SK-N-SH (cell line): ENCODE results near the gene ERRFI1. TPM values are rescaled to one million over a fixed set of nuclear protein-coding genes. Genes with fewer than 3 reads are reported as not detected.
A peak's percentile ranks its signal among the peaks of the same experiment; 100 is the strongest.
"Not testable (repeated sequence)": the region's sequence is repeated elsewhere in the genome, so short reads cannot be mapped to it uniquely, and the experiment has no call there.

Experiments
- CTCF ChIA-PET: fragments of 300-600, 350-600 bp; formaldehyde crosslinking; extraction: SDS; loops from one replicate; lab custom pipeline; 2021; lab: Yijun Ruan, JAX
- POLR2A ChIA-PET: fragments of 350-600 bp; sonication (Branson Sonifier 250); formaldehyde crosslinking; extraction: SDS; loops from one replicate; lab custom pipeline; 2020; ENCODE audit warnings: antibody characterized with exemption, inconsistent platforms; lab: Yijun Ruan, JAX
- DNase-seq: peaks from one replicate; pipeline ENCODE4 v3.0.0; 2012
- H2AFZ ChIP-seq: fragments of 200-600 bp; sonication (generic); 2 replicates; pipeline ENCODE4 v1.8.1; 2016; ENCODE audit warnings: antibody characterized with exemption, mild to moderate bottlenecking, low read depth
- H3F3A ChIP-seq: fragments of 200-600 bp; sonication (generic); replicated peaks from 2 replicates; pipeline ENCODE3; 2016; ENCODE audit warnings: antibody characterized with exemption, mild to moderate bottlenecking; ENCODE audit not compliant: insufficient read depth
- H3K27ac ChIP-seq, 2 experiments: fragments of 200-500 bp in 1 of 2; fragments of 200-600 bp in 1 of 2; sonication (Bioruptor generic) in 1 of 2; sonication (generic), shearing (Covaris generic) in 1 of 2; 2 replicates each; pipeline versions ENCODE4 v1.5.1 to v1.6.1; 2014 to 2016; ENCODE audit warnings: low read depth in 2 of 2, inconsistent platforms in 1 of 2, low read length in 1 of 2, mild to moderate bottlenecking in 1 of 2, mixed read lengths in 1 of 2
- H3K27me3 ChIP-seq: fragments of 200-600 bp; sonication (generic), shearing (Covaris generic); 2 replicates; pipeline ENCODE4 v1.6.1; 2016; ENCODE audit warnings: mixed run types; ENCODE audit not compliant: insufficient read depth
- H3K36me3 ChIP-seq, 2 experiments: fragments of 200-500 bp in 1 of 2; fragments of 200-600 bp in 1 of 2; sonication (Bioruptor generic) in 1 of 2; sonication (generic) in 1 of 2; replicated peaks in 1 of 2; 2 replicates each; pipeline versions ENCODE3 to v1.5.1; 2014 to 2016; ENCODE audit warnings: low read length in 1 of 2, mild to moderate bottlenecking in 1 of 2; ENCODE audit not compliant: insufficient read depth in 2 of 2, control insufficient read depth in 1 of 2
- H3K4me1 ChIP-seq, 2 experiments: fragments of 200-500 bp in 1 of 2; fragments of 200-600 bp in 1 of 2; sonication (Bioruptor generic) in 1 of 2; sonication (generic), shearing (Covaris generic) in 1 of 2; 2 replicates each; pipeline versions ENCODE4 v1.5.1 to v1.6.1; 2014 to 2016; ENCODE audit warnings: low read depth in 1 of 2, low read length in 1 of 2, mixed run types in 1 of 2; ENCODE audit not compliant: insufficient read depth in 2 of 2, control insufficient read depth in 1 of 2
- H3K4me2 ChIP-seq: fragments of 200-600 bp; sonication (generic), shearing (Covaris generic); 2 replicates; pipeline ENCODE4 v1.6.1; 2017; ENCODE audit warnings: mixed run types
- H3K4me3 ChIP-seq, 2 experiments: fragments of 200-500 bp in 1 of 2; fragments of 200-600 bp in 1 of 2; sonication (Bioruptor generic) in 1 of 2; sonication (generic), shearing (Covaris generic) in 1 of 2; 2 replicates each; pipeline versions ENCODE4 v1.5.1 to v1.8.1; 2014 to 2016; ENCODE audit warnings: low read depth in 2 of 2, inconsistent platforms in 1 of 2, low read length in 1 of 2, mild to moderate bottlenecking in 1 of 2, mixed read lengths in 1 of 2, moderate library complexity in 1 of 2
- H3K79me2 ChIP-seq: fragments of 200-600 bp; sonication (generic); 2 replicates; pipeline ENCODE4 v1.8.1; 2017; ENCODE audit warnings: mild to moderate bottlenecking; ENCODE audit not compliant: insufficient read depth
- H3K9ac ChIP-seq: fragments of 200-600 bp; sonication (generic); 2 replicates; pipeline ENCODE4 v1.6.1; 2017; ENCODE audit warnings: mixed run types
- H3K9me2 ChIP-seq: fragments of 200-600 bp; sonication (generic); 2 replicates; pipeline ENCODE4 v1.6.1; 2017; ENCODE audit warnings: mixed run types
- H3K9me3 ChIP-seq: fragments of 200-600 bp; sonication (generic); 2 replicates; pipeline ENCODE4 v1.6.1; 2017; ENCODE audit warnings: mixed run types, mild to moderate bottlenecking, moderate library complexity
- H4K20me1 ChIP-seq: fragments of 200-600 bp; sonication (generic); 2 replicates; pipeline ENCODE4 v1.6.1; 2017; ENCODE audit warnings: mild to moderate bottlenecking, mixed run types; ENCODE audit not compliant: insufficient read depth
- ELF1 ChIP-seq: IDR thresholded peaks from 2 replicates; pipeline ENCODE4 v1.4.0; 2012
- FOSL2 ChIP-seq: IDR thresholded peaks from 2 replicates; pipeline ENCODE4 v1.4.0; 2012; ENCODE audit warnings: low read depth, mild to moderate bottlenecking, moderate library complexity, borderline replicate concordance
- FOXM1 ChIP-seq: IDR thresholded peaks from 2 replicates; pipeline ENCODE4 v1.4.0; 2012; ENCODE audit warnings: low read depth, mild to moderate bottlenecking
- JUND ChIP-seq: IDR thresholded peaks from 2 replicates; pipeline ENCODE4 v1.4.0; 2012
- MEF2A ChIP-seq: IDR thresholded peaks from 2 replicates; pipeline ENCODE4 v1.4.0; 2012; ENCODE audit warnings: low read depth, borderline replicate concordance
- NFIC ChIP-seq: IDR thresholded peaks from 2 replicates; pipeline ENCODE4 v1.4.0; 2012; ENCODE audit warnings: borderline replicate concordance
- POLR2AphosphoS5 ChIP-seq: IDR thresholded peaks from 2 replicates; pipeline ENCODE4 v1.6.1; 2012; ENCODE audit warnings: low read depth, low read length
- RAD21 ChIP-seq: IDR thresholded peaks from 2 replicates; pipeline ENCODE4 v1.6.1; 2012; ENCODE audit warnings: mild to moderate bottlenecking, low read length
- RXRA ChIP-seq: IDR thresholded peaks from 2 replicates; pipeline ENCODE4 v1.4.0; 2012; ENCODE audit warnings: low read depth, mild to moderate bottlenecking, borderline replicate concordance
- SIN3A ChIP-seq: IDR thresholded peaks from 2 replicates; pipeline ENCODE4 v1.6.1; 2012; ENCODE audit warnings: low read depth, mild to moderate bottlenecking, low read length, moderate library complexity, borderline replicate concordance
- TEAD4 ChIP-seq: IDR thresholded peaks from 2 replicates; pipeline ENCODE4 v1.4.0; 2012; ENCODE audit warnings: mild to moderate bottlenecking, borderline replicate concordance; ENCODE audit not compliant: insufficient read depth
- WGBS: methylation state at CpG from one replicate; pipeline ENCODE4 v1.1.6; 2017; ENCODE audit warnings: low lambda C conversion rate; 5-methylcytosine and 5-hydroxymethylcytosine counted together
- polyA plus RNA-seq, 3 experiments: library from polyadenylated mRNA; depleted of rRNA; stranded (reverse); fragments of >200 nt; gene quantifications; 2 replicates each; pipeline ENCODE4 v1.2.3, GENCODE V29; 2012
- TF ChIP-seq, protein P1 (sequence below): fragments of 150-350 bp; IDR thresholded peaks from 2 replicates; pipeline ENCODE4 v1.6.1; 2016; ENCODE audit warnings: mild to moderate bottlenecking, low read depth, low read length
- TF ChIP-seq, protein P2 (sequence below): IDR thresholded peaks from 2 replicates; pipeline ENCODE4 v1.4.0; 2012; ENCODE audit warnings: low read depth, borderline replicate concordance
- TF ChIP-seq, protein P3 (sequence below): IDR thresholded peaks from 2 replicates; pipeline ENCODE4 v1.4.0; 2012; ENCODE audit warnings: low read depth
- TF ChIP-seq, protein P4 (sequence below): fragments of 150-350 bp; IDR thresholded peaks from 2 replicates; pipeline ENCODE4 v1.6.1; 2017; ENCODE audit warnings: antibody characterized with exemption, low read length, low read depth, borderline replicate concordance
- TF ChIP-seq, protein P5 (sequence below): IDR thresholded peaks from 2 replicates; pipeline ENCODE4 v1.4.0; 2012; ENCODE audit warnings: low read depth, borderline replicate concordance

The ERRFI1 gene
- polyA plus RNA-seq, 1 of the 3 experiments (the other 2 are of a cell fraction) = 65.6 TPM

DNA sequence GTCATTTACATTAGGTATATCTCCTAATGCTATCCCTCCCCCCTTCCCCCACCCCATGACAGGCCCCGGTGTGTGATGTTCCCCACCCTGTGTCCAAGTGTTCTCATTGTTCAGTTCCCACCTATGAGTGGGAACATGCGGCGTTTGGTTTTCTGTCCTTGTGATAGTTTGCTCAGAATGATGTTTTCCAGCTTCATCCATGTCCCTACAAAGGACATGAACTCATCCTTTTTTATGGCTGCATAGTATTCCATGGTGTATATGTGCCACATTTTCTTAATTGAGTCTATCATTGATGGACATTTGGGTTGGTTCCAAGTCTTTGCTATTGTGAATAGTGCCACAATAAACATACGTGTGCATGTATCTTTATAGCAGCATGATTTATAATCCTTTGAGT, 23.1 kb upstream of the ERRFI1 start:
- H3K36me3 ChIP-seq, POLR2A ChIA-PET, H2AFZ ChIP-seq, H4K20me1 ChIP-seq, H3K27me3 ChIP-seq, H3K4me2 ChIP-seq, H3K9me3 ChIP-seq, H3K9me2 ChIP-seq, CTCF ChIA-PET, H3K79me2 ChIP-seq, H3K9ac ChIP-seq, DNase-seq, H3K4me3 ChIP-seq: not testable (repeated sequence)
- 95% methylated on average over 4 of the region's 4 CpGs for WGBS
- Histone ChIP-seq H3F3A (peaks cover 36% of the 10 kb centered on the region), H3K27ac (peak overlapping the region in 1 of 2 experiments; percentile 94; a peak in 1 of 4 replicates), H3K4me1 (peaks cover 5 to 30% of the 10 kb centered on the region in 2 experiments; a peak in 3 of 4 replicates)

DNA sequence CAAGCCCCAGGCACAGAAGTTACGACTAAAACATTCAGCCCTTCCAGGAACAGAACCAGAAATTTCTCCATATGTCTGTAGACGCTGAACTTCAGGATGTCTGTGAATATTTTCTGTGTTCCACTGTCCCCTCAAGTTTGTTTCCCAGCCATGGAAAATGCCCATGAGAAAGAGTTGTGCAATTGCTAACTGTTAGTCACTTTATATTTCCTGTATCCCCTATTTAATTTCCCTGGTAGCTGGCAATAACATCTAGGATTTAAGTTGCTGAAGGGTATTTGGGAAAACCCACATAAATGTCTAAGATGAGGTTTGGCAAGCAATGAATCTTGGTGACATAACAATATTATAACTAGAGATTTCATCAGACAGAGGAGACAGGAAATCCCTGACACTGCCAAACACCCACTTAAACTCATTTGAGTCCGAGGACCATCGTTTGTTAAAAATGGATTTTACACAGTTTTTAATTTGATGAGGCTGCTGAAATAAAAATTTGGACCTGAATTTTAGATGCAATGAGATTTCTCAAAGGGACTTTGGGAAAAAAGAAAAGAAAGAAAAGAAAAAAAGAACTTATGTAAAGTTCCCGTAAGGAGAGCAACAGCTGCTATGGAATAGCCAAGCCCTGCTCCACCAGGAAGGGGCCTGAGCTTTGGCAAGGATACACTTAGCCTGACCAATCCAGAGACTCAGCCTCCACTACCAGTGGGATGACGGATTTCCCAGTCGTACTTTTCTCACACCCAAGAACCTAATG, 21.8 kb upstream of the ERRFI1 start:
- Histone ChIP-seq H3K9me2 (no peaks in the 10 kb centered on the region), H3K27ac (peak overlapping the region; percentile 77 to 94), H3K9me3 (no peaks in the 10 kb centered on the region), H3K9ac (peak overlapping the region; percentile 61; the same call in 1 of the 2 replicates), H2AFZ (peak overlapping the region; percentile 37; the same call in 1 of the 2 replicates), H3K4me2 (peak overlapping the region; percentile 39; the same call in 1 of the 2 replicates), H3K79me2 (no peaks in the 10 kb centered on the region), H3K4me3 (no peak overlapping the region; a peak in 2 of 4 replicates), H4K20me1 (no peaks in the 10 kb centered on the region), H3F3A (peaks cover 36% of the 10 kb centered on the region), H3K4me1 (peaks cover 5 to 26% of the 10 kb centered on the region in 2 experiments; a peak in 3 of 4 replicates), H3K27me3 (no peaks in the 10 kb centered on the region), H3K36me3 (no peaks in the 10 kb centered on the region)
- peak; percentile 40 for DNase-seq
- CTCF ChIA-PET = interaction anchor here (0.9 to 1.0 kb wide), 3 partner anchors 16 to 266 kb away, joined by 3 to 4 read pairs (median 3); no protein-coding TSS in a partner anchor
- POLR2A ChIA-PET = no interaction called here
- 8% methylated on average over 7 of the region's 7 CpGs for WGBS
- TF ChIP-seq, protein P1, sequence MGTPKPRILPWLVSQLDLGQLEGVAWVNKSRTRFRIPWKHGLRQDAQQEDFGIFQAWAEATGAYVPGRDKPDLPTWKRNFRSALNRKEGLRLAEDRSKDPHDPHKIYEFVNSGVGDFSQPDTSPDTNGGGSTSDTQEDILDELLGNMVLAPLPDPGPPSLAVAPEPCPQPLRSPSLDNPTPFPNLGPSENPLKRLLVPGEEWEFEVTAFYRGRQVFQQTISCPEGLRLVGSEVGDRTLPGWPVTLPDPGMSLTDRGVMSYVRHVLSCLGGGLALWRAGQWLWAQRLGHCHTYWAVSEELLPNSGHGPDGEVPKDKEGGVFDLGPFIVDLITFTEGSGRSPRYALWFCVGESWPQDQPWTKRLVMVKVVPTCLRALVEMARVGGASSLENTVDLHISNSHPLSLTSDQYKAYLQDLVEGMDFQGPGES = no peak
- TF ChIP-seq, protein P2, sequence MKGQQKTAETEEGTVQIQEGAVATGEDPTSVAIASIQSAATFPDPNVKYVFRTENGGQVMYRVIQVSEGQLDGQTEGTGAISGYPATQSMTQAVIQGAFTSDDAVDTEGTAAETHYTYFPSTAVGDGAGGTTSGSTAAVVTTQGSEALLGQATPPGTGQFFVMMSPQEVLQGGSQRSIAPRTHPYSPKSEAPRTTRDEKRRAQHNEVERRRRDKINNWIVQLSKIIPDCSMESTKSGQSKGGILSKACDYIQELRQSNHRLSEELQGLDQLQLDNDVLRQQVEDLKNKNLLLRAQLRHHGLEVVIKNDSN = no peak
- TF ChIP-seq, protein P3, sequence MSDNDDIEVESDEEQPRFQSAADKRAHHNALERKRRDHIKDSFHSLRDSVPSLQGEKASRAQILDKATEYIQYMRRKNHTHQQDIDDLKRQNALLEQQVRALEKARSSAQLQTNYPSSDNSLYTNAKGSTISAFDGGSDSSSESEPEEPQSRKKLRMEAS = no peak
- TF ChIP-seq POLR2AphosphoS5 (peak; percentile 42; the same call in 1 of the 2 replicates), RAD21 (no peak), RXRA (peak; percentile 64), SIN3A (peak; percentile 58; the same call in 1 of the 2 replicates), TEAD4 (peak; percentile 69; the same call in 1 of the 2 replicates), NFIC (peak; percentile 85), ELF1 (no peak), FOSL2 (peak; percentile 41; the same call in 1 of the 2 replicates), MEF2A (0 out of 2 replicates have a peak, but pooled peaks have one; percentile 43), FOXM1 (peak; percentile 63; the same call in 1 of the 2 replicates), JUND (peak; percentile 73)
- TF ChIP-seq, protein P4, sequence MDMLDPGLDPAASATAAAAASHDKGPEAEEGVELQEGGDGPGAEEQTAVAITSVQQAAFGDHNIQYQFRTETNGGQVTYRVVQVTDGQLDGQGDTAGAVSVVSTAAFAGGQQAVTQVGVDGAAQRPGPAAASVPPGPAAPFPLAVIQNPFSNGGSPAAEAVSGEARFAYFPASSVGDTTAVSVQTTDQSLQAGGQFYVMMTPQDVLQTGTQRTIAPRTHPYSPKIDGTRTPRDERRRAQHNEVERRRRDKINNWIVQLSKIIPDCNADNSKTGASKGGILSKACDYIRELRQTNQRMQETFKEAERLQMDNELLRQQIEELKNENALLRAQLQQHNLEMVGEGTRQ = no peak
- TF ChIP-seq, protein P5, sequence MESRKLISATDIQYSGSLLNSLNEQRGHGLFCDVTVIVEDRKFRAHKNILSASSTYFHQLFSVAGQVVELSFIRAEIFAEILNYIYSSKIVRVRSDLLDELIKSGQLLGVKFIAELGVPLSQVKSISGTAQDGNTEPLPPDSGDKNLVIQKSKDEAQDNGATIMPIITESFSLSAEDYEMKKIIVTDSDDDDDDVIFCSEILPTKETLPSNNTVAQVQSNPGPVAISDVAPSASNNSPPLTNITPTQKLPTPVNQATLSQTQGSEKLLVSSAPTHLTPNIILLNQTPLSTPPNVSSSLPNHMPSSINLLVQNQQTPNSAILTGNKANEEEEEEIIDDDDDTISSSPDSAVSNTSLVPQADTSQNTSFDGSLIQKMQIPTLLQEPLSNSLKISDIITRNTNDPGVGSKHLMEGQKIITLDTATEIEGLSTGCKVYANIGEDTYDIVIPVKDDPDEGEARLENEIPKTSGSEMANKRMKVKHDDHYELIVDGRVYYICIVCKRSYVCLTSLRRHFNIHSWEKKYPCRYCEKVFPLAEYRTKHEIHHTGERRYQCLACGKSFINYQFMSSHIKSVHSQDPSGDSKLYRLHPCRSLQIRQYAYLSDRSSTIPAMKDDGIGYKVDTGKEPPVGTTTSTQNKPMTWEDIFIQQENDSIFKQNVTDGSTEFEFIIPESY = 0 out of 2 replicates have a peak, but pooled peaks have one; percentile 14
